ENCODE results near the gene GMDS. TPM values are rescaled to one million over a fixed set of nuclear protein-coding genes. Genes with fewer than 3 reads are reported as not detected.

The GMDS gene
- total and polyA plus RNA-seq, 7 donors: 2.8 to 6.6 (median 4.7) TPM

- no peak overlapping the region for H3K4me3 ChIP-seq
- no peak overlapping the region for H3K27ac ChIP-seq
- H3K4me1 ChIP-seq: peaks cover 5% of the 10 kb centered on the region
- H3K36me3 ChIP-seq (ENCODE audit: insufficient read depth in 1 of 2, low read depth in 1 of 2): no peaks in the 10 kb centered on the region
- intact Hi-C loops (cut with DNase I): no loop called here
- ATAC-seq: peak in 3 of 4 donors; percentile 21 to 54 (median 49)
- TF ChIP-seq CTCF (IDR thresholded peaks at IDR 0.05): no peak
- no peaks in the 10 kb centered on the region for H3K27me3 ChIP-seq (ENCODE audit: insufficient read depth in 3 of 3, low read length in 2 of 3)
- no peak for DNase-seq
- WGBS, 3 donors: 3 to 15% (median 8%) methylated on average over 1 of the region's 1 CpG
- no peaks in the 10 kb centered on the region for H3K9me3 ChIP-seq
Observed at GRCh38 chr6:2157441-2158127, 87.8 kb downstream of the GMDS start.

- no peak for TF ChIP-seq CTCF (IDR thresholded peaks at IDR 0.05)
- intact Hi-C loops (cut with DNase I): no loop called here
- peaks cover 5% of the 10 kb centered on the region for H3K4me1 ChIP-seq
- H3K4me3 ChIP-seq: no peak overlapping the region
- DNase-seq (no peak), ATAC-seq (no peak)
- H3K27ac ChIP-seq: no peak overlapping the region
- no peaks in the 10 kb centered on the region for H3K27me3 ChIP-seq (ENCODE audit: insufficient read depth in 3 of 3, low read length in 2 of 3)
- no peaks in the 10 kb centered on the region for H3K36me3 ChIP-seq (ENCODE audit: insufficient read depth in 1 of 2, low read depth in 1 of 2)
- 60 to 77% (median 70%) methylated on average over 1 of the region's 1 CpG for WGBS, 3 donors
- no peaks in the 10 kb centered on the region for H3K9me3 ChIP-seq
Observed at GRCh38 chr6:2155206-2155605, 90.2 kb downstream of the GMDS start.

GRCh38 chr6:2149361-2150006 lies 95.9 kb downstream of the GMDS start:
- no peaks in the 10 kb centered on the region for H3K9me3 ChIP-seq
- no peak overlapping the region for H3K27ac ChIP-seq
- H3K4me1 ChIP-seq: no peaks in the 10 kb centered on the region
- H3K27me3 ChIP-seq (ENCODE audit: insufficient read depth in 3 of 3, low read length in 2 of 3): no peaks in the 10 kb centered on the region
- ATAC-seq (no peak), DNase-seq (no peak)
- WGBS, 3 donors: 85 to 87% (median 86%) methylated on average over 9 of the region's 9 CpGs
- intact Hi-C loops (cut with DNase I): no loop called here
- TF ChIP-seq CTCF (IDR thresholded peaks at IDR 0.05): no peak
- no peaks in the 10 kb centered on the region for H3K36me3 ChIP-seq (ENCODE audit: insufficient read depth in 1 of 2, low read depth in 1 of 2)
- H3K4me3 ChIP-seq: no peak overlapping the region

GRCh38 chr6:2148748-2149147 lies 96.7 kb downstream of the GMDS start:
- H3K27ac ChIP-seq: no peak overlapping the region
- no peak overlapping the region for H3K4me3 ChIP-seq
- H3K36me3 ChIP-seq (ENCODE audit: insufficient read depth in 1 of 2, low read depth in 1 of 2): no peaks in the 10 kb centered on the region
- DNase-seq: no peak
- no peaks in the 10 kb centered on the region for H3K4me1 ChIP-seq
- no peaks in the 10 kb centered on the region for H3K9me3 ChIP-seq
- intact Hi-C loops (cut with DNase I): no loop called here
- 94 to 97% (median 95%) methylated on average over 8 of the region's 8 CpGs for WGBS, 3 donors
- ATAC-seq: no peak
- TF ChIP-seq CTCF (IDR thresholded peaks at IDR 0.05): no peak
- H3K27me3 ChIP-seq (ENCODE audit: insufficient read depth in 3 of 3, low read length in 2 of 3): no peaks in the 10 kb centered on the region

Data from psoas muscle (tissue), 8 donors.